Measurements from ENCODE around the gene PTPRN2. TPM values are rescaled to one million over a fixed set of nuclear protein-coding genes. Genes with fewer than 3 reads are reported as not detected.
A peak's percentile ranks its signal among the peaks of the same experiment; 100 is the strongest.
"Not testable (repeated sequence)": the region's sequence is repeated elsewhere in the genome, so short reads cannot be mapped to it uniquely, and the experiment has no call there.

Gene PTPRN2
- total RNA-seq, 8 experiments from 2014 or later: 0.10 to 19.7 (median 10.8) TPM; not detected in 1

DNA sequence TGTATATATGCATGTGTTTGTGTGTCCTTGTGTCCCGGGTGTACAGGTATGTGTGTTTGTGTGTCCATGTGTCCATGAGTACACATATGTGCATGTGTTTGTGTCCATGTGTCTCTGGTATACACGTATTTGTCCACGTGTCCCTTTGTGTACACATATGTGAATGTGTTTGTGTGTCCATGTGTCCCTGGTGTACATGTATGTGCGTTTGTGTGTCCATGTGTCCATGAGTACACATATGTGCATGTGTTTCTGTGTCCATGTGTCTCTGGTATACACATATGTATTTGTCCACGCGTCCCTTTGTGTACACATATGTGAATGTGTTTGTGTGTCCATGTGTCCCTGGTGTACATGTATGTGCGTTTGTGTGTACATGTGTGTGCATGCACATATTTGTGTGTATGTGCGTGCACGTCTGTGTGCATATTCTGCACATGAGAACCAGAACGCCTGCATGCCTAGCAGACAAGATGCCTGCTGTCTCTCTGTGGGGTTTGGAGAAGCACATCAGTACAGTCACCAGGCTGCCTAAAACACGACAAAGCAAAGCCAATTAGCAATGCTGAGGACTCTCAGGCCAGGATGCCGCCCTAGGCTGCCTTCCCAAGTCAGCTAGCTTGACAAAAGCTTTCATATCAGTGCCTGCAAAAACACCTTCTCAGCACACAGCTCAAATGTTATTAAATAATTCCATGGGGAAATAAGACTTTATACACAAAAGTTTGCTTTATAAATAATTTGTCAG lies 327.8 kb downstream of the PTPRN2 start:
- in situ Hi-C loops (cut with MboI; ENCODE audit: low pct_unique_long_range_greater_than_20kb in 2 of 9, low sequenced_read_pairs in 9 of 9, unreplicated experiment in 9 of 9): no loop called here
- no peak overlapping the region for H3K27ac ChIP-seq
- ATAC-seq (replicated peaks in 6 of 8): no peak
- no peak overlapping the region for H3K4me3 ChIP-seq
- H3K4me1 ChIP-seq (replicated peaks in 1 of 2): no peaks in the 10 kb centered on the region
- 0 to 62% (median 31%) methylated on average over 1 to 6 of the region's 12 CpGs; no CpG with 5 or more reads in 4 of the 10 experiments for WGBS, 10 experiments

DNA sequence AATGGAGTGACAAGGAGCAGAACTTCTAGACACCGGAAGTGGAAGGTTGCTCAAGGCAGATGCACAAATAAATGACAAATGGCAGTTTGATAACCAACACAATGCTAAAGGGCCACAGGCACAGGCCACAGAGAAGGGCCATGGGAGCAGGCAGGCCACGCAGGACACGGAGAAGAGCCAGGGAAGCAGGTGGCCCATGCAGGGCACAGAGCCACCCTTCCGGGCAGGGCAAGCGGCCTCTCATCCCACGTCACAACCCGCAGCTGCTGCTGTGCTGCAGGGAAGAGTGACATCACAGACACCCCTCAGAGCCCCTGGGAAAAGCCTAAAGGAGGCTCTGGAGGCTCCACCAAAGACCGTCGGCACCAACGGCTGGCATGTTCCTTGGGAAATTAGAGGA lies 328.5 kb downstream of the PTPRN2 start:
- H3K4me1 ChIP-seq (replicated peaks in 1 of 2): no peaks in the 10 kb centered on the region
- in situ Hi-C loops (cut with MboI; ENCODE audit: low pct_unique_long_range_greater_than_20kb in 2 of 9, low sequenced_read_pairs in 9 of 9, unreplicated experiment in 9 of 9): no loop called here

DNA sequence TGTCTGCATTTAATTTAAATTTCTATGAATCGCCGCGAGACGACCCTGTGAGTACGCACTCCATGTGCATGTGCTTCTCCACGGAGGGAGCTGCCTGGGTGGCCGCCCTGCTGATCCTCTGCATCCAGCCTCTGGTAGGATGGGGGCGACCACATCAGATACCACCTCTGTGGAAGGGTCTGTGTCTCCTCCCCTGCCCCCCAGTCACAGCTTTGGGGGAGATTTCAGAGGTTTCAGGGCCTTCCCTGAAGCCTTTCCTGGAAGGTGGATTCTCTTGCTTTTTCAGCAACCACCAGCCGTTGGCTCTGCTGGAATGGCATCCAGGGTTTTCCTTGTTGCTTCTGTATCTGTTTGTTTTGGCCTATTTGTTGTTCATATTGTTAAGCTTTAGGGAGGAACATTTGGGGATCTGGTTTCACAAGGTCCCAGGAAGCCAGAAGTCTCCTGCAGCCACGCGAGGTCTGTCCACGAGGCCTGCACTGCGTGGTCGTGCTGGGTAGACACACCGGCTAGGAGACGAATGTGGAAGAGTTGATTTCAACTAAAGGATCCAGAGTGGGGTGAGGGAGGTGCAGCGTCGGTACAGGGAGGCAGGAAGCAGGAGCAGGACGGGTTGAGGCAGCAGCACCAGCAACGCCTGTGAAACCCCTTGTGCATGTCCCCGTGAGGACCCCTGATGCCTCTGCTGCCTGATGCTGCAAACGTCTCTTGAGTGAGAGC lies 329.1 kb downstream of the PTPRN2 start:
- no peaks in the 10 kb centered on the region for H3K4me1 ChIP-seq (replicated peaks in 1 of 2)
- ATAC-seq (replicated peaks in 6 of 8): no peak
- WGBS, 10 experiments: 16 to 89% (median 68%) methylated on average over 2 to 16 of the region's 22 CpGs; no CpG with 5 or more reads in 2 of the 10 experiments
- in situ Hi-C loops (cut with MboI; ENCODE audit: low pct_unique_long_range_greater_than_20kb in 2 of 9, low sequenced_read_pairs in 9 of 9, unreplicated experiment in 9 of 9): no loop called here
- no peak overlapping the region for H3K4me3 ChIP-seq
- no peak overlapping the region for H3K27ac ChIP-seq

More for the DNA sequence above, 328.5 kb downstream of the PTPRN2 start:
- Histone ChIP-seq H3K4me3 (no peak overlapping the region), H3K27ac (no peak overlapping the region)
- no peak for ATAC-seq (replicated peaks in 6 of 8)
- 40 to 100% (median 60%) methylated on average over 1 to 2 of the region's 10 CpGs; no CpG with 5 or more reads in 5 of the 10 experiments for WGBS, 10 experiments

DNA sequence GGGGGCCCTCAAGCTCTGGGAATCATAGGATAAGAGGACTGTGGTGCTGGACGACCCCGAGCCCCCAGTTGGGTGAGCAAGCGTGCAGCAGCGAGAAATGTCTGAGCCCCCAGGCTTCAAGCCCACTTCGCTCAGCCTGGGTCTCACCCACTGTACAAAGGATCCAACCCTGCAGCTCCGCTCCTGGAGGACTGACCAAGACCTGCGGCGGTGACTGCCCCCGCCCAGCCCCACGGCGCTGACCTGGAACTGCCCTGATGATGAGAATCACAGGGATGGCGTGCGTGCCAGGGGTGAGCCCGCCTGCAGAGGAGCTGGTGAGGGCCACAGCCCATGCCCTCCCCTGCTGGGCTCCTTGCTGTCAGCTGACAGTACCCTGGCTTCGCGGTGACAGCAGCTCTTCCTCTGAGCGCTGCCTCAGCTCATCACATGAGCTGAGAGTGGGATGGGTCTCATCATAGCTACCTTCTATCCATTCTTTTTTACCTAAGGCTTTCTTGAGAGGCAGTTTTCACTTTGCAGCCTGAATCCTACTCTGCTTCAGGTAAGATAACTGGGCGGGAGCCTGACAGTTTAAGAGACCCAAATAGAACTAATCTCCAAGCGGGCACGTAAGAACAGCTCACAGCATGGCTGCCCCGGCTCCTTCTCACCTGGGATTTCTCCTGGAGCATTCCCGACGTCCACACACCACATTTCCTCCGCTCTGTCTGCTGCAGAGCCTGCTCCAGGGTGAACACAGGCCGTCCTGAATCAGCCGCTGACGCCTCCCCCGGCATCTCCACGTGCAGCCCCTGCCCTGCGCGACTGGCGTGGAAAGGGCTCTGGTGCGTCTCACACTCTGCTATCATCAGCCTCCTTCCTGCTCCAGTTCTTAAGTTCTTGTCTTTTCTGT lies 329.9 kb downstream of the PTPRN2 start:
- Histone ChIP-seq H3K4me1 (replicated peaks in 1 of 2) (no peaks in the 10 kb centered on the region), H3K4me3 (no peak overlapping the region), H3K27ac (no peak overlapping the region)
- no peak for ATAC-seq (replicated peaks in 6 of 8)
- in situ Hi-C loops (cut with MboI; ENCODE audit: low pct_unique_long_range_greater_than_20kb in 2 of 9, low sequenced_read_pairs in 9 of 9, unreplicated experiment in 9 of 9): no loop called here
- WGBS, 10 experiments: 7 to 88% (median 52%) methylated on average over 2 to 16 of the region's 33 CpGs; no CpG with 5 or more reads in 2 of the 10 experiments

DNA sequence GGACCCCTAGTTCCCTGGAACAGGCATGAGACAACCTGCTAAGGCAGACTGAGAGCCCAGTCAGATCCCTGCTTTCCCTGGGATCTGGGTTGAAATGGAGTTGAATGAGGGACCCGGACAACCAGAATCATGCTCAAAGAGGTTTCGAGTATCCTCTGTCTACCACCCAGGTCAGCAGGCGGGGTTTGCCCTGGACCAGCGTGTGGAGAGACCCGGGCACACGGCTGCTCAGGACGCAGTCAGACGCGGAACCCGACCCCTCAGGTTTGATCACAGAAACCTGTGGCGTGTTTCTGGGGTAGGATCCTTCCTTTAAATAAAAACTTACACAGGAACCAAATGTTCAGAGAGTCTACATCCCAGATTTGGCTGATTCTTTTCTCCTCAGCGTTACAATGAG lies 330.6 kb downstream of the PTPRN2 start:
- 53 to 100% (median 69%) methylated on average over 2 to 11 of the region's 12 CpGs; no CpG with 5 or more reads in 5 of the 10 experiments for WGBS, 10 experiments
- Histone ChIP-seq H3K4me3 (no peak overlapping the region), H3K27ac (no peak overlapping the region), H3K4me1 (replicated peaks in 1 of 2) (no peaks in the 10 kb centered on the region)
- no peak for ATAC-seq (replicated peaks in 6 of 8)
- in situ Hi-C loops (cut with MboI; ENCODE audit: low pct_unique_long_range_greater_than_20kb in 2 of 9, low sequenced_read_pairs in 9 of 9, unreplicated experiment in 9 of 9): no loop called here

DNA sequence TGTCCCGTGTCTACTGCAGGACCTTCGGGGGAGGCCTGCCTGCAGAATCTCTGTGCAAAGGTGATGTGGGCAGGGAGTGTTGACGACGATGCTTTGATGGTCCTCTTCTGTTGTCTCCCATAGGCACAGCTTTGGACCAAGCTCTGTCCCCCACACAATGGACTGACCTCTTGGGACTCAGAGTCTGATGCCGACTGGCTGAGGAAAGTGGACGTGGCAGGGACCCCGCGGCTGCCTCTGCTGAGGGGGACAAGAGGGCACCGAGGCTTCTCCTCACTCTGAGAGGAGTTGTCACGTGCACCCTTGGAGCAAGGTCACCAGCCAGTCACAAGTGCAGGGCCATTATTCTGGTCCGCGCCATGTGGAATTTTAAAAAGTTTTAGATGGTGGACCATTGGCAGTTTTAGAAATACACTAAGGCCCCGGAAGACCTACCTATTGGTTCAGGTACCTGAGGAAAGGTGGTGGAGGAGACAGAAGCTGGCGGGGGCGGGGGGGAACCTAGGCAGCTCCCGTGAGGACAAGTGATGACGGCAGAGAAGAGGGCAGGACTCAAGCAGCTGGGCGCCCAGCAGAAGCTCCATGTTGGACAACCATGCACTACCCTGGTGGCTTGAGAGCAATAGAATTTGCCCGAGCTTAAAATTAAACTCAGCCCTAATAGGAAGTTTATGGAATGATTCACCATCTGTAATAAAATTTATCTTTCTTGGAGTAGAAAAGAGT lies 331.4 kb downstream of the PTPRN2 start:
- 0 to 100% (median 50%) methylated on average over 1 to 8 of the region's 19 CpGs; no CpG with 5 or more reads in 3 of the 10 experiments for WGBS, 10 experiments
- Histone ChIP-seq H3K4me3 (no peak overlapping the region), H3K27ac (no peak overlapping the region), H3K4me1 (replicated peaks in 1 of 2) (no peaks in the 10 kb centered on the region)
- no peak for ATAC-seq (replicated peaks in 6 of 8)
- in situ Hi-C loops (cut with MboI; ENCODE audit: low pct_unique_long_range_greater_than_20kb in 2 of 9, low sequenced_read_pairs in 9 of 9, unreplicated experiment in 9 of 9): no loop called here

DNA sequence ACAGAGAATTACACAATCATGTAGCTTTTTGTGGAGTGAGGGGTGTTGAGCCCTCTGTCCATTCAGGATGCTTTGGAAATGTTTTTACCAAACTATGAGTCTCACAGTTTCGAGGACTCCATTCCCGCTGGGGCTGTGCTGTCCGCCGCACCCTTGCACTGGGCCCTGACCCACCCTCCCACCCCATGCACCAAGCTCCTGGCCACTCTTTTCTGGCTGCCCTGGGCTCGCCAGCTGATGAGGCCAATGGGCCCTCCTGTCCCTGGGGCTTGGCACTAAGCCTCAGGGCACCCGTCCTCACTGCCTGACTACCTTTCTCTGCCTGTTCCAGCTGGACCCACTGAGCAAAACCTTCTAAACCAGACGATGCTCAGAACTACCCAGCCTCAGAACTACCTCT lies 332.1 kb downstream of the PTPRN2 start:
- WGBS, 10 experiments: 0 to 97% (median 75%) methylated on average over 1 to 5 of the region's 7 CpGs; no CpG with 5 or more reads in 6 of the 10 experiments
- no peak overlapping the region for H3K27ac ChIP-seq
- in situ Hi-C loops (cut with MboI; ENCODE audit: low pct_unique_long_range_greater_than_20kb in 2 of 9, low sequenced_read_pairs in 9 of 9, unreplicated experiment in 9 of 9): no loop called here
- H3K4me1 ChIP-seq (replicated peaks in 1 of 2): no peaks in the 10 kb centered on the region
- no peak for ATAC-seq (replicated peaks in 6 of 8)
- no peak overlapping the region for H3K4me3 ChIP-seq

DNA sequence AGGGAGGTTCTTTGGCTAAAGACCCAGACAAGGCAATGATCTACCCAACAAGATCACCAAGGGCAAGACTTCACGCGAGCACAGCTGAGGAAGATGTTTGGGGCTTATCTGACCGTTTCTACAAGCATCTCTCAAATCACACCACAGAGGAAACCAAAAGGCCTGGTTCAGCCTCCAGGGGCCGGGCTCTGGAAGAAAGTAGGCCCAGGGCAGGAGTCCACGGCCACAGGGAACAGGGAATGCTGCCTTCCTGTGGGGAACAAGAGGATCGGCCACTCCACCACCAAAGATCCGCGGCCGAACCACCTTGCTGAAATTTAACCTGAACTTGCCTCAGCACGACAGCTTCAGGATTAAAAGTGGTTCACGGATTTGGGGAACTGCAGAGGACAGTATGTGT lies 332.5 kb downstream of the PTPRN2 start:
- no peak for ATAC-seq (replicated peaks in 6 of 8)
- in situ Hi-C loops (cut with MboI; ENCODE audit: low pct_unique_long_range_greater_than_20kb in 2 of 9, low sequenced_read_pairs in 9 of 9, unreplicated experiment in 9 of 9): no loop called here
- Histone ChIP-seq H3K4me3 (no peak overlapping the region), H3K4me1 (replicated peaks in 1 of 2) (no peaks in the 10 kb centered on the region), H3K27ac (no peak overlapping the region)
- 13 to 95% (median 83%) methylated on average over 3 to 8 of the region's 11 CpGs; no CpG with 5 or more reads in 5 of the 10 experiments for WGBS, 10 experiments

DNA sequence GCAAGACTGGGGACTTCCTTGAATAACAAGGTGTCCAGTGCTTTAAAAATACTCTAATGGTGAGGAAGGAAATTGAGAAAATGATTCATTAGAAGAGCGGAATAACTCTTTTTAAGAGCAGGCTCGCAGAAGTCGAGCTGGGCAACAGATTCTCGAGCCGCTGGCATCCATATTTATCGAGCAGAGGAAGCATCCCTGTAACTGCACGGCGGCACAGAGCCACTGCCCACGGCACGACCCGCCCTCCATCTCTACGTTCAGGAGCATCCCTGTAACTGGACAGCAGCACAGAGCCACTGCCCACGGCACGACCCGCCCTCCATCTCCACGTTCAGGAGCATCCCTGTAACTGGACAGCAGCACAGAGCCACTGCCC lies 334.0 kb downstream of the PTPRN2 start:
- H3K27ac ChIP-seq; H3K4me3 ChIP-seq; ATAC-seq (replicated peaks in 6 of 8); in situ Hi-C loops (cut with MboI; ENCODE audit: low pct_unique_long_range_greater_than_20kb in 2 of 9, low sequenced_read_pairs in 9 of 9, unreplicated experiment in 9 of 9); H3K4me1 ChIP-seq (replicated peaks in 1 of 2): not testable (repeated sequence)
- WGBS, 10 experiments: 60 to 100% (median 91%) methylated on average over 1 to 3 of the region's 16 CpGs; no CpG with 5 or more reads in 4 of the 10 experiments

DNA sequence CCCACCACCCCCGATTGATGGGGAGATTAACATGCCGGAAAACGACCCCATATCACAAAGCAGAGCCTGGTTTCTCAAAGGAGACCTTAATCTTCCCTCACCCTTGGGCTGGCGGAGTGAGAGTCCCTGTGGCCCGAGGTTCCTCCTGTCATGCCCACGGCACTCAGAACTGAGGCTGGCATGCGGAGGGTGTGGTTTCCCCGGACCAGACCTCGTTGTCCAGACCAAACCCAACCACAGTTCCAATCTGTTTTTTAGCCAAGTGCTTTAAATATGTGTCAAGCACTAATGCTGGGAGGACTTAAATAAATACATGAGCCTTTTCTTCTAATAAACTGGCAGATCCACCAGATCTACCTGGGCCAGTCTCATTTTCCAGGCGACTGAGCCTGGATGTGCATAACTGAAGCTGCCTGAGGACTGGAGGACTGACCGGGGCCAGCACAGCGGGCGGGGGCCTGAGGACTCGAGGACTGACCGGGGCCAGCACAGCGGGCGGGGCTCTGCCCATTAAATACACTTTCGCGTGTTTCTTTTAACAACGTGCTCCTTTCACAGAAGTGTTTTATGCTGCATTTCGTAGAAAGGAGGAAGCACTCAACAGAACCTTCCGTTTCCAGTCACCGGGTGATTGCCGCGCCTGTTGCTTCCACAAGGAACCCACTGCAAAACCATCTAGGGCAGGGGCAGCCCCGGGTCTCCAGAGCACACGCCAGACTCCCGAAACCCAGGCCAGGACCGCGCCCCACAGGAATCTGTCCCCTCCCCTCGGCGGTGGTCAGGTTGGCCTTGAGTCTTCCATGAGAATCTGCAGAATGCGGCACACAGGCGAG lies 334.6 kb downstream of the PTPRN2 start:
- ATAC-seq (replicated peaks in 6 of 8): no peak
- Histone ChIP-seq H3K4me3 (no peak overlapping the region), H3K27ac (no peak overlapping the region), H3K4me1 (replicated peaks in 1 of 2) (no peaks in the 10 kb centered on the region)
- in situ Hi-C loops (cut with MboI; ENCODE audit: low pct_unique_long_range_greater_than_20kb in 2 of 9, low sequenced_read_pairs in 9 of 9, unreplicated experiment in 9 of 9): no loop called here
- 20 to 90% (median 58%) methylated on average over 1 to 18 of the region's 34 CpGs; no CpG with 5 or more reads in 2 of the 10 experiments for WGBS, 10 experiments

DNA sequence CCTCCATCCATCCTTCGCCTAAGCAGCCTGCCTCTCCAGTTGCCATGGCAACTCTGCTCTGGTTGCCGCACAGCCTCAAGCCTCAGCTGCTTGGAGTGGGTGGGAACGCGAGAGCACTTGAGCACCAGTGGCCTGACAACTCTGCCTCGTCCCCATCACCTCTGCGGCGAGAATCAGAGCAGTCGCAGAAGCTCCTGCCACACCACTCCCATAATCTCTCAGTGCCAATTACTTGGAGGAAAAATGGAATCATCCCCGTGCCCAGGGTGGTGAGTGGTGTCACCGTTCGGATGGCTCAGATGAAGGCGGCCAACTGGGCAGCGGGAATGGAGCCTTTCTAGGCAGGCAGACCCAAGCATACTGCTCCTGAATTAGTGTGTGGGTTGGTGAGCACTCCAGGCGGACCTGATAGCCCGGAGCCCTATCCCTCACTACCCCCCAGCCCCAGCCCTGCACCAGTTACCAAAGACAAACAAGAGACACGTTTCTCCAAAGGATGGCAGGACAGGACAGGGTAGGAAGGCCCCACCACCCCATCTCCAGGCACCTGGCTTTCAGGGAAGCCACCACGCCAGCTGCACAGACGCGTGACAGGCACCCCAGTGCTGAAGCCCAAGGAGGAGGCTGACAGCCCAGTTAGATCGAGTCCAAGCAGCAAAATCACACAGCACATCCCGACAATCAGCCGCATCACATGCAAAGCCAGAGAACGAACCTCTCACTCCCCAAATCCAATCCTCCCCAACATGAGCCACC lies 335.4 kb downstream of the PTPRN2 start:
- 0 to 84% (median 50%) methylated on average over 1 to 6 of the region's 23 CpGs; no CpG with 5 or more reads in 5 of the 10 experiments for WGBS, 10 experiments
- Histone ChIP-seq H3K27ac (no peak overlapping the region), H3K4me1 (replicated peaks in 1 of 2) (no peaks in the 10 kb centered on the region), H3K4me3 (no peak overlapping the region)
- in situ Hi-C loops (cut with MboI; ENCODE audit: low pct_unique_long_range_greater_than_20kb in 2 of 9, low sequenced_read_pairs in 9 of 9, unreplicated experiment in 9 of 9): no loop called here
- ATAC-seq (replicated peaks in 6 of 8): peak in 3 of 8 experiments; percentile 33 to 97 (median 73)
